PC-3 (cell line): ENCODE measurements around the gene ILF3. TPM values are rescaled to one million over a fixed set of nuclear protein-coding genes. Genes with fewer than 3 reads are reported as not detected.

ENCODE experiments used
- ATAC-seq: fragments of 200-7000 bp; cut with Tn5 transposase; 2 replicates; pipeline ENCODE4 v1.9.1; 2020; ENCODE audit warnings: mild to moderate bottlenecking, moderate library complexity
- BruUV-seq: library from RNA; stranded (reverse); fragments of 400-500 nt; replicated peaks from 2 replicates; lab custom pipeline; 2021; lab: Mats Ljungman, UMichigan
- CTCF ChIA-PET: fragments of 300-600 bp; sonication (Branson Sonifier 250); formaldehyde crosslinking; loops from one replicate; lab custom pipeline; 2022; ENCODE audit warnings: antibody characterized with exemption; lab: Charles Lee
- POLR2A ChIA-PET: fragments of 300-600 bp; sonication (Branson Sonifier 250); formaldehyde crosslinking; loops from one replicate; lab custom pipeline; 2022; ENCODE audit warnings: antibody characterized with exemption; ENCODE audit not compliant: unreplicated experiment; lab: Charles Lee
- DNase-seq: peaks from one replicate; pipeline ENCODE4 v3.0.0-alpha.2; 2015
- H2AFZ ChIP-seq: fragments of 300-600 bp; sonication (generic); 2 replicates; pipeline ENCODE4 v1.6.0; 2016; ENCODE audit warnings: antibody characterized with exemption, low read length
- H3F3A ChIP-seq: fragments of 300-600 bp; sonication (generic); one replicate; pipeline ENCODE4 v1.6.0; 2017; ENCODE audit warnings: antibody characterized with exemption, low read length, control low read depth, mild to moderate bottlenecking; ENCODE audit not compliant: unreplicated experiment
- H3K27ac ChIP-seq: fragments of 300-600 bp; sonication (generic); 2 replicates; pipeline ENCODE4 v1.5.1; 2016; ENCODE audit warnings: mild to moderate bottlenecking, low read length
- H3K27me3 ChIP-seq: fragments of 300-600 bp; sonication (generic); 2 replicates; pipeline ENCODE4 v1.6.1; 2016; ENCODE audit warnings: low read length, mixed read lengths
- H3K36me3 ChIP-seq: fragments of 300-600 bp; sonication (generic); 2 replicates; pipeline ENCODE4 v1.6.1; 2016; ENCODE audit warnings: low read depth, mixed run types, low read length, mixed read lengths
- H3K4me1 ChIP-seq: fragments of 300-600 bp; sonication (generic); 2 replicates; pipeline ENCODE4 v1.5.1; 2016; ENCODE audit warnings: low read length; ENCODE audit not compliant: insufficient read depth
- H3K4me2 ChIP-seq: fragments of 300-600 bp; sonication (generic); 2 replicates; pipeline ENCODE4 v1.6.0; 2016; ENCODE audit warnings: low read length
- H3K4me3 ChIP-seq: fragments of 300-600 bp; sonication (generic); 2 replicates; pipeline ENCODE4 v1.5.1; 2016; ENCODE audit warnings: mild to moderate bottlenecking, low read length, mixed read lengths
- H3K79me2 ChIP-seq: fragments of 300-600 bp; sonication (generic); 2 replicates; pipeline ENCODE4 v1.6.1; 2017; ENCODE audit warnings: low read length, mixed read lengths
- H3K9ac ChIP-seq: fragments of 300-600 bp; sonication (generic); 2 replicates; pipeline ENCODE4 v1.6.0; 2016; ENCODE audit warnings: mild to moderate bottlenecking, low read length
- H3K9me2 ChIP-seq: fragments of 300-600 bp; sonication (generic); replicated peaks from 2 replicates; pipeline ENCODE4 v1.6.1; 2016; ENCODE audit warnings: mixed run types, low read length, mixed read lengths
- H3K9me3 ChIP-seq: fragments of 300-600 bp; sonication (generic); 2 replicates; pipeline ENCODE4 v1.6.1; 2016; ENCODE audit warnings: low read length, mixed read lengths
- H4K20me1 ChIP-seq: fragments of 300-600 bp; sonication (generic); 2 replicates; pipeline ENCODE4 v1.6.1; 2016; ENCODE audit warnings: low read length, mixed read lengths
- EZH2 ChIP-seq: fragments of 300-600 bp; sonication (generic); IDR thresholded peaks from one replicate; pipeline ENCODE4 v1.6.1; 2017; ENCODE audit warnings: antibody characterized with exemption, mild to moderate bottlenecking, low read length; ENCODE audit not compliant: unreplicated experiment
- EZH2phosphoT487 ChIP-seq: fragments of 300-600 bp; sonication (generic); IDR thresholded peaks from 2 replicates; pipeline ENCODE4 v1.6.1; 2018; ENCODE audit warnings: mild to moderate bottlenecking, antibody characterized with exemption, low read length, borderline replicate concordance
- intact Hi-C: fragments of 100-400 bp; cut with micrococcal nuclease; formaldehyde crosslinking; loops from 2 replicates; pipeline ENCODE4 v1.9.0; 2023
- microRNA-seq: library from miRNA; unstranded; fragments of <30 nt; microRNA quantifications from one replicate; pipeline ENCODE4 v1.1.0, GENCODE V29; 2020; ENCODE audit not compliant: unreplicated experiment
- total RNA-seq: library from RNA; depleted of rRNA; stranded (reverse); fragments of >200 nt; gene quantifications from 2 replicates; pipeline ENCODE4 v1.2.3, GENCODE V29; 2014; rRNA removed
- TF ChIP-seq, protein P1 (sequence below): fragments of 300-600 bp; sonication (generic); conservative IDR thresholded peaks from 2 replicates; pipeline ENCODE4 v1.5.1; 2017; ENCODE audit warnings: antibody characterized with exemption, low read depth, mild to moderate bottlenecking, low read length

ILF3 gene
- total RNA-seq, 1 experiment from 2014 or later: 322 TPM

DNA sequence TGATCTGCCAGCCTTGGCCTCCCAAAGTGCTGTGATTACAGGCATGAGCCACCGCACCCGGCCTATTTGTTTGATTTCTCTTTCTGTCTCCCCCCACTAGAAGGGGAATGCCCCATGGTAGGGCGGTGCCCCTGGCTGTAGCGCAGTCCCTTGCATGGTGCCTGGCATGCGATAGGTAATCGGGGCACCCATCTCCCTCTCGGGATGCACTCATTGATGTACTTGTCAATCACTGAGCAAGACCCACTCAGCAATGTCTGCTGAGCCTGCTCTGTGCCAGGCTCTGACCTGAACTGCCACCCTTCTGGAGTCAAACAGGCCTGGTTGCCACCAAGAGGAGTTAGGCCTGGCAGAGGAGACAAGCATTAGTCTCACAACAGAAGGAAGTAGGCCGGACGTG lies 83.6 kb downstream of the ILF3 start:
- no peak overlapping the region for H2AFZ ChIP-seq
- intact Hi-C loops: no loop called here
- no peaks in the 10 kb centered on the region for H3K27me3 ChIP-seq
- peaks cover 25% of the 10 kb centered on the region; the same call in 1 of the 2 replicates for H4K20me1 ChIP-seq
- ATAC-seq (no peak), DNase-seq (no peak)
- peaks cover 95% of the 10 kb centered on the region for H3K79me2 ChIP-seq
- H3K4me2 ChIP-seq: no peak overlapping the region
- TF ChIP-seq EZH2phosphoT487: no peak
- TF ChIP-seq, protein P1, sequence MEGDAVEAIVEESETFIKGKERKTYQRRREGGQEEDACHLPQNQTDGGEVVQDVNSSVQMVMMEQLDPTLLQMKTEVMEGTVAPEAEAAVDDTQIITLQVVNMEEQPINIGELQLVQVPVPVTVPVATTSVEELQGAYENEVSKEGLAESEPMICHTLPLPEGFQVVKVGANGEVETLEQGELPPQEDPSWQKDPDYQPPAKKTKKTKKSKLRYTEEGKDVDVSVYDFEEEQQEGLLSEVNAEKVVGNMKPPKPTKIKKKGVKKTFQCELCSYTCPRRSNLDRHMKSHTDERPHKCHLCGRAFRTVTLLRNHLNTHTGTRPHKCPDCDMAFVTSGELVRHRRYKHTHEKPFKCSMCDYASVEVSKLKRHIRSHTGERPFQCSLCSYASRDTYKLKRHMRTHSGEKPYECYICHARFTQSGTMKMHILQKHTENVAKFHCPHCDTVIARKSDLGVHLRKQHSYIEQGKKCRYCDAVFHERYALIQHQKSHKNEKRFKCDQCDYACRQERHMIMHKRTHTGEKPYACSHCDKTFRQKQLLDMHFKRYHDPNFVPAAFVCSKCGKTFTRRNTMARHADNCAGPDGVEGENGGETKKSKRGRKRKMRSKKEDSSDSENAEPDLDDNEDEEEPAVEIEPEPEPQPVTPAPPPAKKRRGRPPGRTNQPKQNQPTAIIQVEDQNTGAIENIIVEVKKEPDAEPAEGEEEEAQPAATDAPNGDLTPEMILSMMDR: no peak
- no peak for TF ChIP-seq EZH2
- no peak overlapping the region for H3K4me3 ChIP-seq
- H3K27ac ChIP-seq: no peak overlapping the region
- H3K36me3 ChIP-seq: no peaks in the 10 kb centered on the region
- no TSS peak for BruUV-seq
- peaks cover 9% of the 10 kb centered on the region for H3K4me1 ChIP-seq
- ChIA-PET POLR2A (no interaction called here), CTCF (no interaction called here)
- H3K9ac ChIP-seq: no peak overlapping the region
- H3F3A ChIP-seq: no peaks in the 10 kb centered on the region
- H3K9me3 ChIP-seq: no peaks in the 10 kb centered on the region
- no peaks in the 10 kb centered on the region for H3K9me2 ChIP-seq

DNA sequence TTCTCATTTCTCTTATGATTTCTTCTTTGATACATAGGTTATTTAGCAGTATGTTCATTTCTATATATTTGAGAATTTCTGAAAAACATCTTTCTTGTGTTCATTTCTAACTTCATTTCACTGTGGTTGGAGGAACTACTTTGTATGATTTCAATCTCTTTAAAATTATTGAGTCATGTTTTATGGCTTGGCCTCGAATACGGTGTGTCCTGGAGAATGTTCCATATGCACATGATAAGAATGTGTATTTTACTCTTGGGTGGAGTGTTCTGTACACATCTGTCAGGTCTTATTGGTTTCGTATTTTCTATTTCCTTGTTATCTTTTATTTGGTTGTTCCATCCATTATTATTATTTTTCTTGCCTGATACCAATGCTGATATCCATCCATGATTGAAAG lies 86.7 kb downstream of the ILF3 start:
- Histone ChIP-seq H3K4me3 (no peak overlapping the region), H3K9me3 (no peaks in the 10 kb centered on the region), H3K36me3 (no peaks in the 10 kb centered on the region), H3K9me2 (no peaks in the 10 kb centered on the region), H3K9ac (no peak overlapping the region), H3K79me2 (peaks cover 94% of the 10 kb centered on the region), H3K4me2 (peak overlapping the region; percentile 23; the same call in 1 of the 2 replicates), H2AFZ (no peak overlapping the region), H3K4me1 (peaks cover 9% of the 10 kb centered on the region), H3K27me3 (no peaks in the 10 kb centered on the region), H3F3A (no peaks in the 10 kb centered on the region), H4K20me1 (peaks cover 28% of the 10 kb centered on the region; the same call in 1 of the 2 replicates), H3K27ac (no peak overlapping the region; the same call in 1 of the 2 replicates)
- CTCF ChIA-PET: no interaction called here
- intact Hi-C loops: no loop called here
- no peak for TF ChIP-seq EZH2
- TF ChIP-seq EZH2phosphoT487: no peak
- TF ChIP-seq, protein P1: no peak
- ATAC-seq (peak; percentile 95), DNase-seq (peak; percentile 59)
- BruUV-seq: TSS peak; percentile 26
- POLR2A ChIA-PET: no interaction called here

Small RNA genes lying within 50 kb of the gene (microRNA-seq; reads per million reads assigned to microRNA genes)
- not detected for gene MIR638

Other genes with a start within 250 kb of the ILF3 start
- gene PDE4A, start 233.8 kb upstream of the ILF3 start, total RNA-seq: 2.8 and 3.1 TPM in 2 replicates
- 151 and 184 TPM in 2 replicates for gene KEAP1, start 151.0 kb upstream of the ILF3 start, total RNA-seq
- gene S1PR5, start 136.9 kb upstream of the ILF3 start, total RNA-seq: 2.4 and 4.1 TPM in 2 replicates
- gene ATG4D, start 110.4 kb upstream of the ILF3 start, total RNA-seq: 53.2 and 65.9 TPM in 2 replicates
- 52.9 and 72.6 TPM in 2 replicates for gene KRI1, start 88.3 kb upstream of the ILF3 start, total RNA-seq
- gene CDKN2D, start 85.4 kb upstream of the ILF3 start, total RNA-seq: 17.1 and 22.5 TPM in 2 replicates
- gene AP1M2, start 67.0 kb upstream of the ILF3 start, total RNA-seq: 43.9 and 50.0 TPM in 2 replicates
- 63.9 and 87.3 TPM in 2 replicates for gene SLC44A2, start 28.8 kb upstream of the ILF3 start, total RNA-seq
- gene QTRT1, start 47.1 kb downstream of the ILF3 start, total RNA-seq: 72.7 and 79.7 TPM in 2 replicates
- 150 and 211 TPM in 2 replicates for gene DNM2, start 63.7 kb downstream of the ILF3 start, total RNA-seq
- 81.2 and 94.6 TPM in 2 replicates for gene TMED1, start 181.9 kb downstream of the ILF3 start, total RNA-seq
- gene C19orf38, start 194.1 kb downstream of the ILF3 start, total RNA-seq: 0.07 and 0.63 TPM in 2 replicates
- gene CARM1, start 217.2 kb downstream of the ILF3 start, total RNA-seq: 56.2 and 57.1 TPM in 2 replicates